Measurements from ENCODE around the gene MED26. TPM values are rescaled to one million over a fixed set of nuclear protein-coding genes. Genes with fewer than 3 reads are reported as not detected.
A peak's percentile ranks its signal among the peaks of the same experiment; 100 is the strongest.
"Not testable (repeated sequence)": the region's sequence is repeated elsewhere in the genome, so short reads cannot be mapped to it uniquely, and the experiment has no call there.

Gene MED26
- total and polyA plus RNA-seq, 2 of the 13 experiments (the other 11 are each of a cell fraction or from before 2014, with no cell fraction given) = 3.5 to 3.8 TPM

DNA sequence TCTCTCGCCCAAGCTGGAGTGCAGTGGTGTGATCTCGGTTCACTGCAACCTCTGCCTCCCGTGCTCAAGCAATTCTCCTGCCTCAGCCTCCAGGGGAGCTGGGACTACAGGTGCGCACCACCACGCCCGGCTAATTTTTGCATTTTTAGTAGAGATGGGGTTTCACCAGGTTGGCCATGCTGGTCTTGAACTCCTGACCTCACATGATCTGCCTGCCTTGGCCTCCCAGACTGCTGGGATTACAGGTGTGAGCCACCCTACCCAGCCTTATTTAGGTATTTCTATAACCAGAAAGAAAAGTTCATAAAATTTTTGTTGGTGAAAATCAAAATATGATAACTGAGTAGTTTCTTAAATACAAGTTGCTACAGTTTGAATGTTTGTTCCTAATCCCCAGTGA lies 84.3 kb downstream of the MED26 start:
- H3K9me3 ChIP-seq (ENCODE audit: low read length); ATAC-seq; intact Hi-C loops (cut with micrococcal nuclease; ENCODE audit: unreplicated experiment); FAIRE-seq; H3K27me3 ChIP-seq (ENCODE audit: control insufficient read depth in 1 of 2, insufficient read depth in 2 of 2, low read length in 2 of 2); BruUV-seq (replicated peaks); H2AFZ ChIP-seq (ENCODE audit: low read length); H3K27ac ChIP-seq (ENCODE audit: extremely low read length, insufficient read depth, low read length); DNase-seq (ENCODE audit: low spot score); in situ Hi-C loops (cut with HindIII; ENCODE audit: extremely low pct_ligation_motif_present, low pct_unique_long_range_greater_than_20kb); CTCF ChIA-PET (ENCODE audit: low intra/inter-chr PET ratio, low total read pairs); H3K36me3 ChIP-seq (replicated peaks in 1 of 2; ENCODE audit: control insufficient read depth in 1 of 2, insufficient read depth in 2 of 2, low read length in 2 of 2): not testable (repeated sequence)
- 74% methylated on average over 6 of the region's 6 CpGs for WGBS (ENCODE audit: low lambda C conversion rate)
- Histone ChIP-seq H4K20me1 (ENCODE audit: insufficient read depth, low read length) (peaks cover 15% of the 10 kb centered on the region), H3K79me2 (ENCODE audit: insufficient read depth, low read length) (peaks cover 43% of the 10 kb centered on the region), H3K9ac (ENCODE audit: insufficient read depth, low read depth, low read length) (peak overlapping the region; percentile 96), H3K4me3 (replicated peaks in 1 of 3; ENCODE audit: insufficient read depth in 1 of 3, low read depth in 2 of 3, low read length in 3 of 3) (peak overlapping the region in 2 of 3 experiments; percentile 86 to 96; a peak in 3 of 6 replicates), H3K4me1 (ENCODE audit: insufficient read depth, low read length) (peaks cover 32% of the 10 kb centered on the region), H3K4me2 (ENCODE audit: low read depth, low read length) (peak overlapping the region; percentile 89)
- TF ChIP-seq ZNF460 (CRISPR knock-in tag; IDR thresholded peaks at IDR 0.05; ENCODE audit: borderline replicate concordance) = peak; percentile 63
- POLR2A ChIA-PET = interaction anchor here (1.5 kb wide), 1 partner anchor 47 kb away, joined by 10 read pairs; the partner anchor contains the start of genes C19orf44 and CALR3

DNA sequence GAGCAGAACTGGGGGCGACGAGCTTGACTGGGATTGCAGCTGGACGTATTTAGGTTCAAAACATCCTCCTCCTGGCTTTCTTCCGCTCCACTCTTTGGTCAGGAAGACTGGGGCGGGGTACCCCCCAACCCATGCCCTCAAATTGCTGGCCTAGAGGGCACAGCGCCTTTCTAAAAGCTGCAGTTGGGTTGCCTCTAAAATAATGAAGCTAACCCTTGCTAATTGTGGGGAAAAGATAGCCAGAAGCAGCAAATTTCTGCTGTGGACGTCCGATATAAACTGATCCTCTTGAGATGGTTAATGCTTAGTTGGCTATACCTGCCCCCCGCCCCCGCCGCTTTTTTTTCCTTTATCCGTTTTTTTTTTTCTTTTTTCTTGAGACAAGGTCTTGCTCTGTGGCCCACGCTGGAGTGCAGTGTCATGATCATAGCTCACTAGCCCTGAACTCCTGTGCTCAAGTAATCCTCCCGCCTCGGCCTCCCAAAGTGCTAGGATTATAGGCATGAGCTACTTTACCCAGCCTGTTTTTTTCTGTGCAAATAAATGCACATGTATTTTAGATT lies 85.0 kb downstream of the MED26 start:
- Histone ChIP-seq H3K4me2 (ENCODE audit: low read depth, low read length) (peak overlapping the region; percentile 89), H3K27ac (ENCODE audit: extremely low read length, insufficient read depth, low read length) (peak overlapping the region; percentile 87), H3K27me3 (ENCODE audit: control insufficient read depth in 1 of 2, insufficient read depth in 2 of 2, low read length in 2 of 2) (no peaks in the 10 kb centered on the region; a peak in 1 of 5 replicates), H3K4me3 (replicated peaks in 1 of 3; ENCODE audit: insufficient read depth in 1 of 3, low read depth in 2 of 3, low read length in 3 of 3) (peak overlapping the region; percentile 86 to 99 (median 96)), H3K9ac (ENCODE audit: insufficient read depth, low read depth, low read length) (peak overlapping the region; percentile 96), H3K36me3 (replicated peaks in 1 of 2; ENCODE audit: control insufficient read depth in 1 of 2, insufficient read depth in 2 of 2, low read length in 2 of 2) (peaks cover 3 to 13% of the 10 kb centered on the region in 2 experiments; a peak in 4 of 5 replicates), H4K20me1 (ENCODE audit: insufficient read depth, low read length) (peaks cover 17% of the 10 kb centered on the region), H3K9me3 (ENCODE audit: low read length) (no peaks in the 10 kb centered on the region), H2AFZ (ENCODE audit: low read length) (no peak overlapping the region), H3K4me1 (ENCODE audit: insufficient read depth, low read length) (peaks cover 32% of the 10 kb centered on the region), H3K79me2 (ENCODE audit: insufficient read depth, low read length) (peaks cover 50% of the 10 kb centered on the region)
- intact Hi-C loops (cut with micrococcal nuclease; ENCODE audit: unreplicated experiment) (no loop called here), in situ Hi-C loops (cut with HindIII; ENCODE audit: extremely low pct_ligation_motif_present, low pct_unique_long_range_greater_than_20kb) (no loop called here)
- BruUV-seq (replicated peaks) = TSS peak; percentile 88
- ChIA-PET CTCF (ENCODE audit: low intra/inter-chr PET ratio, low total read pairs) (no interaction called here), POLR2A (interaction anchor here (0.9 to 1.5 kb wide), 4 partner anchors 30 to 56 kb away, joined by 3 to 10 read pairs (median 4); partner anchors contain the start of genes C19orf44, CALR3 and SLC35E1)
- DNase-seq (ENCODE audit: low spot score) (no peak), ATAC-seq (no peak), FAIRE-seq (no peak)
- 2% methylated on average over 13 of the region's 15 CpGs for WGBS (ENCODE audit: low lambda C conversion rate)
- TF ChIP-seq, protein P1, sequence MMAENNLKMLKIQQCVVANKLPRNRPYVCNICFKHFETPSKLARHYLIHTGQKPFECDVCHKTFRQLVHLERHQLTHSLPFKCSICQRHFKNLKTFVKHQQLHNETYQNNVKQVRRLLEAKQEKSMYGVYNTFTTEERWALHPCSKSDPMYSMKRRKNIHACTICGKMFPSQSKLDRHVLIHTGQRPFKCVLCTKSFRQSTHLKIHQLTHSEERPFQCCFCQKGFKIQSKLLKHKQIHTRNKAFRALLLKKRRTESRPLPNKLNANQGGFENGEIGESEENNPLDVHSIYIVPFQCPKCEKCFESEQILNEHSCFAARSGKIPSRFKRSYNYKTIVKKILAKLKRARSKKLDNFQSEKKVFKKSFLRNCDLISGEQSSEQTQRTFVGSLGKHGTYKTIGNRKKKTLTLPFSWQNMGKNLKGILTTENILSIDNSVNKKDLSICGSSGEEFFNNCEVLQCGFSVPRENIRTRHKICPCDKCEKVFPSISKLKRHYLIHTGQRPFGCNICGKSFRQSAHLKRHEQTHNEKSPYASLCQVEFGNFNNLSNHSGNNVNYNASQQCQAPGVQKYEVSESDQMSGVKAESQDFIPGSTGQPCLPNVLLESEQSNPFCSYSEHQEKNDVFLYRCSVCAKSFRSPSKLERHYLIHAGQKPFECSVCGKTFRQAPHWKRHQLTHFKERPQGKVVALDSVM (CRISPR knock-in tag; IDR thresholded peaks at IDR 0.05) = peak; percentile 67; the same call in 1 of the 2 replicates
- TF ChIP-seq SATB2 (CRISPR knock-in tag; IDR thresholded peaks at IDR 0.05) (0 out of 2 replicates have a peak, but pooled peaks have one; percentile 13), TRIM24 (CRISPR knock-in tag; IDR thresholded peaks at IDR 0.05) (no peak), PLRG1 (conservative IDR thresholded peaks at IDR 0.05) (no peak), MAZ (IDR thresholded peaks at IDR 0.05; ENCODE audit: borderline replicate concordance, low read depth, low read length) (no peak), MAZ (CRISPR knock-in tag; IDR thresholded peaks at IDR 0.05; ENCODE audit: low read depth) (no peak), ZBTB3 (CRISPR knock-in tag; IDR thresholded peaks at IDR 0.05; ENCODE audit: borderline replicate concordance, low read depth) (no peak), DPF2 (CRISPR knock-in tag; IDR thresholded peaks at IDR 0.05; ENCODE audit: borderline replicate concordance, low read depth) (no peak), ZNF878 (CRISPR knock-in tag; IDR thresholded peaks at IDR 0.05) (peak; percentile 27; the same call in 1 of the 2 replicates), REXO4 (CRISPR knock-in tag; IDR thresholded peaks at IDR 0.05; ENCODE audit: borderline replicate concordance) (no peak)
- TF ChIP-seq, protein P2, sequence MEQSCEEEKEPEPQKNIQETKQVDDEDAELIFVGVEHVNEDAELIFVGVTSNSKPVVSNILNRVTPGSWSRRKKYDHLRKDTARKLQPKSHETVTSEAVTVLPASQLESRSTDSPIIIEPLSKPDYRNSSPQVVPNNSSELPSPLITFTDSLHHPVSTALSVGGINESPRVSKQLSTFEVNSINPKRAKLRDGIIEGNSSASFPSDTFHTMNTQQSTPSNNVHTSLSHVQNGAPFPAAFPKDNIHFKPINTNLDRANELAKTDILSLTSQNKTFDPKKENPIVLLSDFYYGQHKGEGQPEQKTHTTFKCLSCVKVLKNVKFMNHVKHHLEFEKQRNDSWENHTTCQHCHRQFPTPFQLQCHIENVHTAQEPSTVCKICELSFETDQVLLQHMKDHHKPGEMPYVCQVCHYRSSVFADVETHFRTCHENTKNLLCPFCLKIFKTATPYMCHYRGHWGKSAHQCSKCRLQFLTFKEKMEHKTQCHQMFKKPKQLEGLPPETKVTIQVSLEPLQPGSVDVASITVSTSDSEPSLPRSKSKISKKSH (CRISPR knock-in tag; IDR thresholded peaks at IDR 0.05; ENCODE audit: borderline replicate concordance) = 0 out of 2 replicates have a peak, but pooled peaks have one; percentile 3
- TF ChIP-seq, protein P3, sequence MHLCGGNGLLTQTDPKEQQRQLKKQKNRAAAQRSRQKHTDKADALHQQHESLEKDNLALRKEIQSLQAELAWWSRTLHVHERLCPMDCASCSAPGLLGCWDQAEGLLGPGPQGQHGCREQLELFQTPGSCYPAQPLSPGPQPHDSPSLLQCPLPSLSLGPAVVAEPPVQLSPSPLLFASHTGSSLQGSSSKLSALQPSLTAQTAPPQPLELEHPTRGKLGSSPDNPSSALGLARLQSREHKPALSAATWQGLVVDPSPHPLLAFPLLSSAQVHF (CRISPR knock-in tag; IDR thresholded peaks at IDR 0.05) = no peak
